GM12874 (cell line): ENCODE measurements around the gene SLC41A2.
A peak's percentile ranks its signal among the peaks of the same experiment; 100 is the strongest.

ENCODE experiments used
- CTCF ChIP-seq: IDR thresholded peaks from 2 replicates; pipeline ENCODE4 v1.5.1; 2011; ENCODE audit warnings: low read depth, mild to moderate bottlenecking, control low read depth, low read length, moderate library complexity; ENCODE audit not compliant: insufficient read depth

The SLC41A2 gene

GRCh38 chr12:104959335-104959841 lies 1.3 kb upstream of the SLC41A2 start:
- TF ChIP-seq CTCF: no peak

GRCh38 chr12:104958805-104959334 lies 780 bp upstream of the SLC41A2 start:
- TF ChIP-seq CTCF: peak; percentile 47

- TF ChIP-seq CTCF: no peak
These were observed 430 bp downstream of the SLC41A2 start for GRCh38 chr12:104957719-104958000.

- TF ChIP-seq CTCF: no peak
These were observed 996 bp downstream of the SLC41A2 start for GRCh38 chr12:104956870-104957718.

- no peak for TF ChIP-seq CTCF
These were observed 2.4 kb downstream of the SLC41A2 start for GRCh38 chr12:104955703-104956102.

- TF ChIP-seq CTCF: no peak
These were observed 4.8 kb downstream of the SLC41A2 start for GRCh38 chr12:104953323-104953722.

GRCh38 chr12:104952816-104953215 lies 5.3 kb downstream of the SLC41A2 start:
- no peak for TF ChIP-seq CTCF
